IMR-90 (cell line): ENCODE results near the gene IL12RB1. TPM values are rescaled to one million over a fixed set of nuclear protein-coding genes. Genes with fewer than 3 reads are reported as not detected.
A peak's percentile ranks its signal among the peaks of the same experiment; 100 is the strongest.

Source experiments
- ATAC-seq: fragments of 200-7000 bp; cut with Tn5 transposase; 2 replicates; pipeline ENCODE4 v1.9.1; 2020; ENCODE audit warnings: low read depth, mild to moderate bottlenecking, moderate library complexity
- BruUV-seq: library from RNA; stranded (reverse); fragments of 400-500 nt; replicated peaks from 2 replicates; lab custom pipeline; 2021; lab: Mats Ljungman, UMichigan
- CTCF ChIA-PET: fragments of 300-600 bp; formaldehyde crosslinking; extraction: SDS; loops from one replicate; lab custom pipeline; 2021; ENCODE audit warnings: antibody characterized with exemption; lab: Yijun Ruan, JAX
- POLR2A ChIA-PET: fragments of 300-600 bp; sonication (Branson Sonifier 250); formaldehyde crosslinking; loops from one replicate; lab custom pipeline; 2022; ENCODE audit warnings: antibody characterized with exemption; ENCODE audit not compliant: unreplicated experiment; lab: Charles Lee
- DNase-seq: peaks from one replicate; pipeline ENCODE4 v3.0.0; 2013
- H2AFZ ChIP-seq: replicated peaks from 2 replicates; pipeline ENCODE3; 2013; ENCODE audit warnings: low read length, mild to moderate bottlenecking; ENCODE audit not compliant: poor library complexity
- H2AK5ac ChIP-seq: 2 replicates; pipeline ENCODE4 v1.6.1; 2013; ENCODE audit warnings: low read depth, low read length, inconsistent platforms
- H2AK9ac ChIP-seq: replicated peaks from 2 replicates; pipeline ENCODE3; 2013; ENCODE audit warnings: mild to moderate bottlenecking, low read depth, low read length, moderate library complexity; ENCODE audit not compliant: poor library complexity
- H2BK120ac ChIP-seq: 2 replicates; pipeline ENCODE4 v1.6.1; 2013; ENCODE audit warnings: low read depth, low read length, inconsistent platforms
- H2BK15ac ChIP-seq: 3 replicates; pipeline ENCODE4 v1.6.1; 2013; ENCODE audit warnings: low read depth, low read length, inconsistent platforms
- H2BK20ac ChIP-seq: 2 replicates; pipeline ENCODE4 v1.6.1; 2013; ENCODE audit warnings: low read depth, mild to moderate bottlenecking, inconsistent platforms, low read length, moderate library complexity
- H2BK5ac ChIP-seq: 2 replicates; pipeline ENCODE4 v1.6.1; 2013; ENCODE audit warnings: mild to moderate bottlenecking, low read depth, low read length, inconsistent platforms; ENCODE audit not compliant: poor library complexity, severe bottlenecking
- H3K14ac ChIP-seq: replicated peaks from 2 replicates; pipeline ENCODE4 v1.6.1; 2013; ENCODE audit warnings: low read depth, low read length, inconsistent platforms
- H3K18ac ChIP-seq: 2 replicates; pipeline ENCODE4 v1.6.1; 2013; ENCODE audit warnings: low read depth, low read length, control low read depth
- H3K23ac ChIP-seq: 2 replicates; pipeline ENCODE4 v1.6.1; 2013; ENCODE audit warnings: low read depth, low read length, inconsistent platforms
- H3K27ac ChIP-seq: 2 replicates; pipeline ENCODE4 v1.5.1; 2013; ENCODE audit warnings: mild to moderate bottlenecking, control low read depth, low read length; ENCODE audit not compliant: insufficient read depth
- H3K27me3 ChIP-seq: 2 replicates; pipeline ENCODE4 v1.6.1; 2013; ENCODE audit warnings: low read length; ENCODE audit not compliant: control insufficient read depth, insufficient read depth
- H3K36me3 ChIP-seq: 2 replicates; pipeline ENCODE4 v1.6.1; 2013; ENCODE audit warnings: low read length, mixed read lengths; ENCODE audit not compliant: control insufficient read depth, insufficient read depth
- H3K4ac ChIP-seq: 2 replicates; pipeline ENCODE4 v1.6.1; 2013; ENCODE audit warnings: low read depth, low read length, inconsistent platforms
- H3K4me1 ChIP-seq: 2 replicates; pipeline ENCODE4 v1.6.1; 2013; ENCODE audit warnings: low read length, mixed read lengths; ENCODE audit not compliant: control insufficient read depth, insufficient read depth
- H3K4me2 ChIP-seq: 2 replicates; pipeline ENCODE4 v1.6.1; 2013; ENCODE audit warnings: low read depth, mild to moderate bottlenecking, control low read depth, low read length, moderate library complexity
- H3K4me3 ChIP-seq: 2 replicates; pipeline ENCODE4 v1.5.1; 2013; ENCODE audit warnings: low read depth, mild to moderate bottlenecking, control low read depth, low read length, moderate library complexity; ENCODE audit not compliant: insufficient read depth
- H3K56ac ChIP-seq: 2 replicates; pipeline ENCODE4 v1.6.1; 2013; ENCODE audit warnings: low read length, inconsistent platforms; ENCODE audit not compliant: insufficient read depth; ENCODE audit errors: extremely low read depth
- H3K79me1 ChIP-seq, 2 experiments: 2 replicates each; pipeline ENCODE4 v1.6.1; 2013; ENCODE audit warnings: low read length in 2 of 2, inconsistent platforms in 1 of 2, low read depth in 1 of 2
- H3K9ac ChIP-seq: 2 replicates; pipeline ENCODE4 v1.6.1; 2013; ENCODE audit warnings: low read depth, low read length, control low read depth
- H3K9me1 ChIP-seq: 2 replicates; pipeline ENCODE4 v1.6.1; 2013; ENCODE audit warnings: low read length, inconsistent platforms; ENCODE audit not compliant: insufficient read depth
- H3K9me3 ChIP-seq: 2 replicates; pipeline ENCODE4 v1.6.1; 2013; ENCODE audit warnings: low read length; ENCODE audit not compliant: control insufficient read depth, insufficient read depth
- H4K20me1 ChIP-seq: 2 replicates; pipeline ENCODE4 v1.6.1; 2013; ENCODE audit warnings: low read length, inconsistent platforms; ENCODE audit not compliant: insufficient read depth
- H4K5ac ChIP-seq: 2 replicates; pipeline ENCODE4 v1.6.1; 2013; ENCODE audit warnings: mild to moderate bottlenecking, low read depth, low read length, control low read depth
- H4K8ac ChIP-seq, 2 experiments: 2 replicates each; pipeline ENCODE4 v1.6.1; 2013; ENCODE audit warnings: low read depth in 2 of 2, low read length in 2 of 2, control low read depth in 1 of 2, inconsistent platforms in 1 of 2
- H4K91ac ChIP-seq: 2 replicates; pipeline ENCODE4 v1.6.1; 2013; ENCODE audit warnings: low read depth, low read length, inconsistent platforms; ENCODE audit not compliant: insufficient read depth
- CHD1 ChIP-seq: IDR thresholded peaks from 2 replicates; pipeline ENCODE4 v1.6.1; 2012; ENCODE audit warnings: low read depth, low read length, improper control_type of control experiment
- RAD21 ChIP-seq: IDR thresholded peaks from 2 replicates; pipeline ENCODE4 v1.6.1; 2012; ENCODE audit warnings: low read length, improper control_type of control experiment
- WGBS, 2 experiments: methylation state at CpG; one replicate each; pipeline versions ENCODE4 v1.1.5 to v1.1.7; 2013; ENCODE audit warnings: missing lambda C conversion rate in 2 of 2; ENCODE audit not compliant: insufficient read length in 1 of 2; ENCODE audit errors: extremely low coverage in 2 of 2; 5-methylcytosine and 5-hydroxymethylcytosine counted together
- dilution Hi-C: fragments of 300-500 bp; cut with HindIII; formaldehyde crosslinking; loops from one replicate; pipeline ENCODE4 v1.14.3; 2018; ENCODE audit warnings: low sequenced_read_pairs; ENCODE audit not compliant: unreplicated experiment
- in situ Hi-C: fragments of 300-500 bp; cut with MboI; formaldehyde crosslinking; loops from 3 replicates; pipeline ENCODE4 v1.14.3; 2019; ENCODE audit warnings: low sequenced_read_pairs, inconsistent platforms, mixed read lengths
- intact Hi-C: fragments of 100-400 bp; cut with micrococcal nuclease; formaldehyde crosslinking; loops from 2 replicates; pipeline ENCODE4 v1.10.0; 2022
- polyA plus RNA-seq, 3 experiments: library from polyadenylated mRNA; depleted of rRNA; stranded (reverse); fragments of >200 nt; gene quantifications; 2 replicates each; pipeline ENCODE4 v1.2.3, GENCODE V29; 2012; ENCODE audit warnings: low replicate concordance in 1 of 3
- total RNA-seq: library from RNA; depleted of rRNA; stranded (reverse); fragments of >200 nt; gene quantifications from 2 replicates; pipeline ENCODE4 v1.2.3, GENCODE V29; 2012

Gene IL12RB1
- total and polyA plus RNA-seq, 2 of the 4 experiments (the other 2 are of a cell fraction): not detected

DNA sequence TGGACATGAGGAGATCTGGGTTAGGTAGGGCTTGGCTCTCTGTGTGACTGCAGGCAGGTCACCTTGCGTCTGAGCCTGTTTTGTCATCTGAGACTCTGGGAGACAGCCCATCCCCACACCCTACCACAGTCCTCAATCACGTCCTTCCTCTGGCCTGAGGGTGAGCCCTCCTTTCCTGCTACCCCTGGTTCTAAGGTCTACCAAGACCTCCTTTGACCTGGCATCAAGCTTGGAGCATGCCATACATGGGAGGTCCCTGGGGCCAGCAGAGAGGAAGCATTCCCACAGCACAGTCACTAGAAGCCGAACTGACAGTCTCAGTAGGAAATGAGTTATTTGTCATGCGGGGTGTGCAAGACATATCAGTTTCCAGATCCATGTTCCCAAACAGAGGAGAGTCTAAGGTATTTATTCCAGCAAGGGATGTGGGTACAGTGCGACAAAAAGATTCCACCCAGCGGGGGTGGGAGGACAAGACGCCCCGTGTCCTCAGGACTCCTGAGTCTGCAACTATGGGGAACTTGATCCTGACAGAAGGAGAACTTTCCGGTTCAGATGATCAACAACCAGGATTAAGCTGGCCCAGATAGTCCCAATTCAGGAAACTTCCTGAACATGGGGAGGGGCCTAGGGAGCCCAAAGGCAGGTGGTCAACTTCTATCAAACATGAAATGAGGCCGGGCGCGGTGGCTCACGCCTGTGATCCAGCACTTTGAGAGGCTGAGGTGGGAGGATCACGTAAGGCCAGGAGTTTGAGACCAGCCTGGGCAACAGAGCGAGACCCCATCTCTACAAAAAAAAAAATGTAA lies 69.3 kb downstream of the IL12RB1 start (continued):
- TF ChIP-seq RAD21: no peak

DNA sequence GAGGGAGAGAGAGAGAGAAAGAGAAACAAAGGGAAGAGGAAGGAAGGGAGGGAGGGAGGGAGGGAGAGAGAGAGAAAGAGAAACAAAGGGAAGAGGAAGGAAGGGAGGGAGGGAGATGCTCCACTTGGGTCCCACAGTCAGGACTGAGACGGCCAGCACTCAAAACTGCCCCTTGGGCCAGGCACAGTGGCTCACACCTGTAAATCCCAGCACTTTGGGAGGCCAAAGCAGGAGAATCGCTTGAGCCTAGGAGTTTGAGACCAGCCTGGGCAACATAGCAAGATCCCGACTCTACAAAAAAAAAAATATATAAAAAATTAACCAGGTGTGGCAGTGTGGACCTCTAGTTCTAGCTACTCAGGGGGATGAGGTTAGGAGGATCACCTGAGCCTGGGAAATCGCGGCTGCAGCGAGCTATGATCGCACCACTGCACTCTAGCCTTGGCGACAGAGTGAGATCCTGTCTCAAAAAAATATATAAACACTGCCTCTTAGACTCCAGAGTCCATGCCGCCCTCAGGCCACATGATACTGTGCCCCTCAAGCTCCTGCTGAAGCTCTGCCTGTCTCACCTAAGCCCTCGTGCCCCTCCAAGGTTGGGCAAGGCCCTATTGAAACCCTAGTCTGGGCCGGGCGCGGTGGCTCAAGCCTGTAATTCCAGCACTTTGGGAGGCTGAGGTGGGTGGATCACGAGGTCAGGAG lies 70.4 kb downstream of the IL12RB1 start:
- 85% methylated on average over 8 of the region's 14 CpGs; no CpG with 5 or more reads in 1 of the 2 experiments for WGBS, 2 experiments
- ATAC-seq: no peak

More for the DNA sequence above, 70.4 kb downstream of the IL12RB1 start:
- H3K27ac ChIP-seq: no peak overlapping the region
- H3K4ac ChIP-seq: no peak overlapping the region
- no peak overlapping the region for H3K23ac ChIP-seq
- no peak overlapping the region for H2BK20ac ChIP-seq
- peaks cover 9% of the 10 kb centered on the region for H3K9me1 ChIP-seq
- DNase-seq: no peak
- no TSS peak for BruUV-seq
- no peak for TF ChIP-seq CHD1
- TF ChIP-seq RAD21: no peak
- H3K4me3 ChIP-seq: no peak overlapping the region
- H3K18ac ChIP-seq: no peak overlapping the region
- H3K79me1 ChIP-seq: 0 out of 4 replicates have a peak, but pooled peaks cover 0 to 2% of the 10 kb centered on the region in 2 experiments
- ChIA-PET POLR2A (no interaction called here), CTCF (interaction anchor here (0.6 to 0.7 kb wide), 2 partner anchors 254 to 627 kb away, joined by 3 to 4 read pairs; no protein-coding TSS in a partner anchor)
- H2AK5ac ChIP-seq: peak overlapping the region; percentile 23; the same call in 1 of the 2 replicates
- H4K5ac ChIP-seq: no peak overlapping the region
- H3K9ac ChIP-seq: no peak overlapping the region
- peaks cover 15% of the 10 kb centered on the region for H3K36me3 ChIP-seq
- H2AFZ ChIP-seq: no peak overlapping the region
- dilution Hi-C loops: no loop called here
- no peak overlapping the region; the same call in 1 of the 2 replicates for H3K56ac ChIP-seq
- no peak overlapping the region for H2BK120ac ChIP-seq
- H2BK15ac ChIP-seq: no peak overlapping the region
- H4K91ac ChIP-seq: no peak overlapping the region
- no peak overlapping the region for H2AK9ac ChIP-seq
- intact Hi-C loops: no loop called here
- H4K8ac ChIP-seq: no peak overlapping the region
- no peak overlapping the region for H3K4me2 ChIP-seq
- H3K14ac ChIP-seq: no peak overlapping the region
- H3K27me3 ChIP-seq: no peaks in the 10 kb centered on the region
- H3K4me1 ChIP-seq: peaks cover 13% of the 10 kb centered on the region
- in situ Hi-C loops: loop anchor here (5.0 kb wide), 1 partner anchor 41 kb away; no protein-coding TSS in a partner anchor
- H2BK5ac ChIP-seq: no peak overlapping the region
- H3K9me3 ChIP-seq: no peaks in the 10 kb centered on the region
- no peaks in the 10 kb centered on the region for H4K20me1 ChIP-seq
